ENCODE data around the gene MBD4.

Gene MBD4

DNA sequence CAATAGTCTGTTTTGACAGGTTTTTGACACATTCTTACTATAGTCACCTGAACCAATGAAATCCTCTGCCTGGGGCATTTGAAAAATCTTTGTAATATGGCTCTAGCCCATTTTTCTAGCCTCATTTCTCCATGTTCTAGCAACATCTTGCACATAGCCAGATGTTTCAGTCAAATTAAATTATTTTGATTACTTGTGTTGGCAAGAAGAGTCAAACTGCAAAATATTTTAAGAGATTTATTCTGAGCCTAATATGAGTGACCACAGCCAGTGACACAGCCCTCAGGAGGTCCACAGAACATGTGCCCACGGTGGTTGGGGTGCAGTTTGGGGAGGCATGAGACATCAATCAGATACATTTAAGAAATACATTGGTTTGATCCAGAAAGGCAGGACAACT is 7.2 kb upstream of the MBD4 start:
- H3K27ac ChIP-seq: no peak overlapping the region

DNA sequence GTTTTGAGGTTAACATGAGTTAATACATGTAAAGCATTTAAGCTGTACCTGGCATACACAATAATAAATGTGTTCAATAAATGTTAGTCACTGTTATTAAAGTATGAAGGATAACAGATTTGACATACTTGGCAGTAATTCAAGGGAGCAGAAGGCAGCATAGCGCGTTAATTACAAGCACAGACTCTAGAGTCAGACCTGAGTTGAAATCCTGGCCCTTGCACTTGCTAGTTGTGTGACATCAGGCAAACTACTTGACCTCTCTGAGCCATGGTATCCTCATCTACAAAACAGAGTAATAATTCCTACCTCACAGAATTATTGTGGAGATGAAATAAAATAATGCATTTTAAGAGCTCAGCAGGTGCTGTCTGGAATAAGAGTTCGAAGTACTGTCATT is 5.7 kb upstream of the MBD4 start:
- H3K27ac ChIP-seq: no peak overlapping the region
- TF ChIP-seq ZFX (IDR thresholded peaks at IDR 0.05): no peak
- TF ChIP-seq, protein P1, sequence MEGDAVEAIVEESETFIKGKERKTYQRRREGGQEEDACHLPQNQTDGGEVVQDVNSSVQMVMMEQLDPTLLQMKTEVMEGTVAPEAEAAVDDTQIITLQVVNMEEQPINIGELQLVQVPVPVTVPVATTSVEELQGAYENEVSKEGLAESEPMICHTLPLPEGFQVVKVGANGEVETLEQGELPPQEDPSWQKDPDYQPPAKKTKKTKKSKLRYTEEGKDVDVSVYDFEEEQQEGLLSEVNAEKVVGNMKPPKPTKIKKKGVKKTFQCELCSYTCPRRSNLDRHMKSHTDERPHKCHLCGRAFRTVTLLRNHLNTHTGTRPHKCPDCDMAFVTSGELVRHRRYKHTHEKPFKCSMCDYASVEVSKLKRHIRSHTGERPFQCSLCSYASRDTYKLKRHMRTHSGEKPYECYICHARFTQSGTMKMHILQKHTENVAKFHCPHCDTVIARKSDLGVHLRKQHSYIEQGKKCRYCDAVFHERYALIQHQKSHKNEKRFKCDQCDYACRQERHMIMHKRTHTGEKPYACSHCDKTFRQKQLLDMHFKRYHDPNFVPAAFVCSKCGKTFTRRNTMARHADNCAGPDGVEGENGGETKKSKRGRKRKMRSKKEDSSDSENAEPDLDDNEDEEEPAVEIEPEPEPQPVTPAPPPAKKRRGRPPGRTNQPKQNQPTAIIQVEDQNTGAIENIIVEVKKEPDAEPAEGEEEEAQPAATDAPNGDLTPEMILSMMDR (conservative IDR thresholded peaks at IDR 0.05): no peak

More for the DNA sequence above, 7.2 kb upstream of the MBD4 start:
- TF ChIP-seq, protein P1 (conservative IDR thresholded peaks at IDR 0.05): no peak

DNA sequence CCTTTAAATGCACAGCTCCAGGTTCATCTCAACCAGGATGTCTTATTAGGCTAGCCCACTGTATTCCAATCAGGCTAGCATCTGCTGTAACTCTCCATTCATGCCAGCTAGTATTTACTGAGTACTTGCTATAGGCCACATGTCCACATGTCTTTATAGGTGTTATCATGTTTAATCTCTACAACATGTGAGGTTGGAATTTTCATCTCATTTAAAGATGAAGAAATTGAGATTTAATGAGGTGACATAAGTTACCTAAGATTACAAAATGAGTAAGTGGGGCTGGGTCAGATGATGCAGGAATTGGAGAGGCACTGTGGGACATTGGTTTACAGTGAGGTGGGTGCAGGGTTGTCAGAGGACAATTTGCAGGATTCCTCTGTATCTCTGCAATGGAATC is 3.2 kb upstream of the MBD4 start:
- no peak overlapping the region for H3K27ac ChIP-seq
- TF ChIP-seq, protein P1 (conservative IDR thresholded peaks at IDR 0.05): no peak
- TF ChIP-seq ZFX (IDR thresholded peaks at IDR 0.05): no peak

DNA sequence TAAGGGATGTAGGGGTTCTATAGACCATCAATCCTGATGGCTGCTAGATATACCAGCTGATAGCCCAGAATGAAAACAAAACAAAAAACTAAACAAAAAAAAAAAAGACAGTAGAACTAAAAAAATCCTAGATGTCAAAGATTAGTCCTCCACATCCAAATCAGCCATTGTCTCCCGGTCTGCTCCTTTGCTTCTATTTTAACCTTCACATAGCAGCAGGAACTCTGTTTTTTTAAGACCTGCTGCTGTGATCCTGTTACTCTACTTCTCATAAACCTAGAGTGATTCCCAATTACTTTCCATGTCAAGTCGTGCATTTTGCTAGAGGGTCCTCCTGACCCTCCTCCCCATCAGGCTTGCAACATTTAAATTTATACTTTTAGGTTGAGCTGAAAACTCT is 2.7 kb upstream of the MBD4 start:
- H3K27ac ChIP-seq: no peak overlapping the region

DNA sequence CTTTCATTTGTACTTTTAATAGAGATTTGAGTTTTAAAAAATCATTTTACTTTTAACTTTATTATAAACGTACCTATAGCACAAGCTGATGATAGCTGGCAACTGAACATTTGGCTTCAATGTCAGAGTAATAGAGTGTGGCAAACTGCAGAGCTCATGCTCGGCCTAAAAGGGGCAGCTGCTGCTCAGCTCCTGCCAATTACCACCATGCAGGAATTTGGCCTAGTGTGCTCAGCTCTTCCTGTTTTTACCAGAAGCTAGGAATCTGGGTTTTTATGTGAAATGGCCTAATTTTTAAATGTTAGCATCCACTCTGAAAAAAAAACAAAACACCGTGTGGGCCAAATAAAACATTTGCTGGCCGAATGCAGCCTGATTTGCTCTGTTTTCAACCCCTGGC is 2.0 kb upstream of the MBD4 start:
- H3K27ac ChIP-seq: peak overlapping the region; percentile 91; the same call in 1 of the 2 replicates
- TF ChIP-seq, protein P1 (conservative IDR thresholded peaks at IDR 0.05): no peak
- TF ChIP-seq ZFX (IDR thresholded peaks at IDR 0.05): no peak

More for the DNA sequence above, 2.7 kb upstream of the MBD4 start:
- TF ChIP-seq ZFX (IDR thresholded peaks at IDR 0.05): no peak
- TF ChIP-seq, protein P1 (conservative IDR thresholded peaks at IDR 0.05): no peak

DNA sequence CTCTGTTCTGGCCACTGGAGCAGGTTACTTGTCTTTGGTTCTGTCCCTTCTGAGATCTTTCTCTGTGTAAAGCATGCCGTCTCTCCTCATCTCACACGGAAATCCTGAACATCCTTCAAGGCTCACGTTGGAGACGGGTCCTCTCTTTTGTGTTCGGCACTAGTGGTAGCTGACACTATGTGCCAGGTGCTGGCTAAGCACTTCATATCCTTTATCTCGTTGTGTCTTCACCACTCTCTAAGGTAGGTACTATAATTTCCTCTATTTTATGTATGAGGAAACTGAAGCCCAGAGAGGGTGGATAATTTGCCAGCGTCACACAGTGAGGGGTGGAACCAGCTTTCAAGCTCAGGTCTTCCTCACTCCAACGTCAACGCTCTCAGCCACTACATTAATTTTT is 1.5 kb upstream of the MBD4 start:
- TF ChIP-seq, protein P1 (conservative IDR thresholded peaks at IDR 0.05): no peak
- TF ChIP-seq ZFX (IDR thresholded peaks at IDR 0.05): no peak
- peak overlapping the region; percentile 91; the same call in 1 of the 2 replicates for H3K27ac ChIP-seq

DNA sequence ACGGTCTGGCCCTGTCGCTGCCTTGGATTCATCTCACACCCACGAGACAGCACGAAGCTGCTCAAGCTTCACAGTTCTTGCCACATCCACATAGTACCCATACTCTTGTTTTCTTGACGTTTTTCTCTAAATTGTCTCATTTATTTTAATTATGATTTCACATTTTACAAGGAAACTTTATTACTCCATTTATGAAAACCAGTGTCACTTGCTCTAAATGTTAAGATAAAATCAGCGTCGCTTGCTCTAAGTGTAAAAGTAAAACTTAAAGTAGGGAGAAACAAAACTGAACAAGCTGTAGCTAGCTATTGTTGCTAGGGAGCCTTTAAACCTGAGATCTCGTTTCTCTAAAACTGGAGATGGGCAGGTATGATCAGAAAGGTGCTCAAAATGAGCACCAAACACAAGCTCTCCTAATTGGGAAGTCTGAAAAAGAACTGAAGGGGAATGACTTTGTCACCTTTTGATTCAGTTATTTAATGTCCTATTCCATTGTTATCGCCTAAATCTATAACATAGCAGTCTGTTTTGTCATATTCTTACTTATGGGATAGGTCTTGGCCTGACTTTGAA is 956 bp upstream of the MBD4 start:
- peak overlapping the region; percentile 91 for H3K27ac ChIP-seq
- TF ChIP-seq, protein P1 (conservative IDR thresholded peaks at IDR 0.05): no peak
- 0 out of 2 replicates have a peak, but pooled peaks have one; percentile 4 for TF ChIP-seq ZFX (IDR thresholded peaks at IDR 0.05)

Measured in C4-2B (cell line).